ENCODE data around the gene MYOG.

DNA sequence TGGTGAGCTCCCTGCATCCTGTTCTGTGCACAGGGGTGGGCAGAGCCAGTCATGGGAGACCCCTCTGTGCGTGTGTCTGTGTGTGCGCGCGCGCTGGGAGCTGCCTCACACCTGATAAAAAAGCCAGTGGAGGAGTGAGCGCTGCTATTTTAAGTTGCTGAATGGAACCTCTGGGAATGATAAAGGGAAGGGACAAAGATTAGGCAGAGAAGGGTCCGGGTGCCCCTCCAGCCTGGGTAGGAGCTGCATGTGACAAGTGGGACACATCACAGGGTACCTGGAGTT lies 42.6 kb upstream of the MYOG start:
- no peak for TF ChIP-seq POLR2AphosphoS5 (IDR thresholded peaks at IDR 0.05)
- TF ChIP-seq, protein P1, sequence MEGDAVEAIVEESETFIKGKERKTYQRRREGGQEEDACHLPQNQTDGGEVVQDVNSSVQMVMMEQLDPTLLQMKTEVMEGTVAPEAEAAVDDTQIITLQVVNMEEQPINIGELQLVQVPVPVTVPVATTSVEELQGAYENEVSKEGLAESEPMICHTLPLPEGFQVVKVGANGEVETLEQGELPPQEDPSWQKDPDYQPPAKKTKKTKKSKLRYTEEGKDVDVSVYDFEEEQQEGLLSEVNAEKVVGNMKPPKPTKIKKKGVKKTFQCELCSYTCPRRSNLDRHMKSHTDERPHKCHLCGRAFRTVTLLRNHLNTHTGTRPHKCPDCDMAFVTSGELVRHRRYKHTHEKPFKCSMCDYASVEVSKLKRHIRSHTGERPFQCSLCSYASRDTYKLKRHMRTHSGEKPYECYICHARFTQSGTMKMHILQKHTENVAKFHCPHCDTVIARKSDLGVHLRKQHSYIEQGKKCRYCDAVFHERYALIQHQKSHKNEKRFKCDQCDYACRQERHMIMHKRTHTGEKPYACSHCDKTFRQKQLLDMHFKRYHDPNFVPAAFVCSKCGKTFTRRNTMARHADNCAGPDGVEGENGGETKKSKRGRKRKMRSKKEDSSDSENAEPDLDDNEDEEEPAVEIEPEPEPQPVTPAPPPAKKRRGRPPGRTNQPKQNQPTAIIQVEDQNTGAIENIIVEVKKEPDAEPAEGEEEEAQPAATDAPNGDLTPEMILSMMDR (IDR thresholded peaks at IDR 0.05), result no peak

Measured in esophagus muscularis mucosa (tissue), 3 donors.